Panc1 (cell line): ENCODE data around the gene DUSP10.

Source experiments
- CTCF ChIP-seq: fragments of 450-650 bp; IDR thresholded peaks from 2 replicates; pipeline ENCODE4 v1.5.1; 2017; ENCODE audit warnings: mild to moderate bottlenecking
- POLR2AphosphoS5 ChIP-seq: IDR thresholded peaks from 2 replicates; pipeline ENCODE4 v1.6.1; 2012; ENCODE audit warnings: mild to moderate bottlenecking, low read depth, low read length, moderate library complexity

GRCh38 chr1:221680085-221680484, 61.8 kb downstream of the DUSP10 start:
- TF ChIP-seq CTCF (no peak), POLR2AphosphoS5 (no peak)
